ENCODE results near the gene TSEN34.
A peak's percentile ranks its signal among the peaks of the same experiment; 100 is the strongest.
"Not testable (repeated sequence)": the region's sequence is repeated elsewhere in the genome, so short reads cannot be mapped to it uniquely, and the experiment has no call there.

The TSEN34 gene

DNA sequence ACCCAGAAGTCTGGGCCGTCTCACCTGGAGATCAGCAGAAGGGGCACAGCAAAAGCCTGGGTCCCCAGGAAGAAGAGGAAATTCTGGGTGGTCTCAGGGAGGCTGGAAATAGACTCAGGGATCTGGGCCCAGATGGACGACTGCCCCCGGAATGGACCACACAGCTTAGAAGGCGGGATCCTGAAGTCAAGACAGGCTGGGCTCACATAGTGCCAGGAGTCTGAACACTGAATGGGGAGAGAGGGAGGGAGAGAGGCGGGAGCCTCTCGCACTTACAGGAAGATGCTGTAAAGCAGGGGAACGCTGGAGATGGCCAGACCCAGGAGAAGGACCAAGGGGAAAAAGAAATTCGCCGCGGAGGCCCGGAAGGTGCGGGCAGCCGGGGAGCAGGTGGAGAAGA lies 30.3 kb upstream of the TSEN34 start:
- DNase-seq (ENCODE audit: low read depth): no peak

DNA sequence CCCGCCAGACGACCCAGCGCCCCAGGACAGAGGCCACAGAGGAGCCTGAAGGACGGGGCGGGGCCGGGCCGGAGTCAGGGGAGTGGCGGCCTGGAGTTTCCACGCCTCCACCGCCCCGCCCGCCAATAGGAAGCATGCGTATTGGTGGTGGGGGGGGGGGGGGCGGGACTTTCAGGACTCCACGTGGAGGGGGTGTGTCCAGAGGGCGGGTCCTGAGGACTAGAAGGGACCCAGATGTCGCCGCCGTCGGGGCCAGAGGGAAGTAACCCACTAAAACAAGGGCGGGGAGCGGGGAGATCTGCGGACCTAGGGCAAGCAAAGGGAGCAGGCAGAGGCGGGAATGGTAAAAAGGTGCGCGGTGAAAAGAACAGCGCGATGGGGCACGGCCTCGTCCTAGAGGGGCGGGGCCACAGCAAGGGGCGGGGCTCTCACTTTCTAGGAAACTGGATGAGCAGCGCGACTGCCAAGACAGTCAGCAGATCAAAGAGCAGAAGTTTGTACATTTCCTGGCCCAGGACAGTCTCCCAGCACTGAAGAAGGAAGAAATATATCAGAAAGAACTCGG lies 28.8 kb upstream of the TSEN34 start:
- DNase-seq (ENCODE audit: low read depth): peak; percentile 59

DNA sequence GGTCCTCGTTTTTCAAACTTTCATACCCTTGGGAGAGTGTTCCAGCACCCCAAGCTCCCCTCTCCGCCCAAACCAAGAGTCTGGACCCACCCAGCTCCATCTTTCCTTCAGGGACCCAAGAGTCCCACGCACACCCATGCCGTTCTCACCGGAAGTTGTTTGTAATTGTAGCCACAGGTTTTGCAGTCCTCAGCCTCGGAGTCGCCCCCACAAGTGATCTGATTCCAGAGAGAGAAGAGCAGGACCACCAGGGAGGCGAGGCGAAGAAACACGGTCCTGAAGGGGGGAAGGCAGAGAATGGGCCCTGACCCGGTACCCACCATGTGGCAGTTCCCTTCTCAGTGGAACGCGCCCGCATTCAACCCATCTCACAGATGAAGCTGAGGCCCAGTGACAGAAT lies 28.2 kb upstream of the TSEN34 start:
- no peak for DNase-seq (ENCODE audit: low read depth)

DNA sequence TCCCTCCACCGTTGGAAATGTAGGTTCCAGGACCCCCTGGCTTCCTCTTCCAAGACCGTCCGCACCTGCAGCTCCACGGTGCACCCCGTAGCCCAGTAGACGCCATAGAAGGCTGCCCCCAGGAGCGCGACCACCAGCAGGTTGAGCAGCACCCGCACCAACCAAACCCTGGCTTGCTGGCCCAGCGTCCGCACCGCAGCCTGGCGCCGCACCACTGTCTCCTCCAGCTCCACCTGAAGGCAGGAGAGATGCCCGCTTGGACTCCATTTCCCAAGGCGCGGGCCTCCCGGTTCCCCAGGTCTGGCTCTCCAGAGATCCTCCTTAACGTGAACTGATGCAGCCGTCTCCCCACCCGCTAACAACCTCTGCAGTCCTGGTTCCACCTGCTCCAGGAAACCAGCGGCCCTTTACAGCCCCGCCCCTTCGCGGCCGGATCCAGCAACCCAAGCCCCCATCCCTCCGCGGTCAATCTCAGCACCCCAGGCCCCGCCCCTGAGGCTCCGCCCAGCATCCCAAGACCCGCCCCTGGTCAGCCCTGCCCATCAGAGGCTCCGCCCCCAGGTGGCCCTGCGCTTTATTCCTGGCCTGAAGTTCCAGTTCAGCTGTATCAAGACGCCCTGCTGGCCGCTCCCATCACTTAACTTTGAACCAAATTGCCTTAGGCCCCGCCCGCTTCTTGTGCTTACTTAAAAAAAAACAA lies 26.6 kb upstream of the TSEN34 start:
- peak; percentile 58 for DNase-seq (ENCODE audit: low read depth)

DNA sequence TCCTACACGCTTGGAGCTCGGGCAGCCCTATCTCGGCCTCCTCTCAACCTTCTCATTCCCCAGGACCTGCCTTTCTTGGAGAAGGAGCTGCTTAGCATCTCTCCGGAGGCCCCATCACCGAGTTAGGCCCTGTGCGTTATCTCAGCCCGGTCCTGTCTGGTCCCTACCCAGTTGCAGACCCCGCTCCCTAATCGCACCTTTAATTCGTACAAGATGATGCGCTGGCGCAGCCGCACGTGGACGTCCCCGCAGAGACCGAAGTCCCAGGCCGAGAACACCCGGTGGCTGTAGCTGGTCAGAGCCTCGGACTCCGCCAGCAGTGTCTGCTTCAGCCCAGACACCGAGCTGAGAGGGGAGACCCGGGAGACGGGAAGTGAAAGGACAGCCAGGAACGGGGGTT lies 25.9 kb upstream of the TSEN34 start:
- DNase-seq (ENCODE audit: low read depth): no peak

DNA sequence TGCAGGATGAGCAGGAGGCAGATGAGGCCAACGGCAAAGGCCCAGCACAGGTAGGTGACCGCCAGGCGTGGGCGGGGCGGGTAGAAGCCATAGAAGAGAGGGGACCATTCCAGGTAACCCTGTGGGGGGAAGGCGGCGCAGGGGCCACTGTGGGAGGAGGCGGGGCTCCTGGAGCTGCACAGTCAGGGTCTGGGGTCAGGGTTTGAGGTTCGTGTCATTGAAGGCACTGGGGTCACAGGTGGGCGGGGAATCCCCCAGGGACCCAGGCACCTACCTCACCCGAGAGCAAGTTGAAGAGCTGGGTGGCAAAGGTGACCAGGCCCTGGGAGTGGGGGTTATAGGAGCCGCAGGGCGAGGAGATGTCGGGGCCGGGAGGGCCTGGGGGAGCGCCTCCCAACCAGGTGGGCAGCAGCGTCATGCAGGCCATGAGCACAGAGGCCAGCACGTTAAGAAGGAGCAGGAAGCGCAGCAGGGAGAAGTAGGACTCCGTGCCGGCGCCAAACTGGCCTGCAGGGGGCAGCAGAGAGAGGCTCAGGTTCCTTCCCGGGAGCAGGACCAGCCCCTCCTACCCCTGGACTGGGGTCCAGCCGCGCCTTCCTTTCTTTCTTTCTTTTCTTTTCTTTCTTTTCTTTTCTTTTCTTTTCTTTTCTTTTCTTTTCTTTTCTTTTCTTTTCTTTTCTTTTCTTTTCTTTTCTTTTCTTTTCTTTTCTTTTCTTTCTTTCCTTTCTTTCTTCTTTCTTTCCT lies 22.8 kb upstream of the TSEN34 start:
- peak; percentile 89 for DNase-seq (ENCODE audit: low read depth)

DNA sequence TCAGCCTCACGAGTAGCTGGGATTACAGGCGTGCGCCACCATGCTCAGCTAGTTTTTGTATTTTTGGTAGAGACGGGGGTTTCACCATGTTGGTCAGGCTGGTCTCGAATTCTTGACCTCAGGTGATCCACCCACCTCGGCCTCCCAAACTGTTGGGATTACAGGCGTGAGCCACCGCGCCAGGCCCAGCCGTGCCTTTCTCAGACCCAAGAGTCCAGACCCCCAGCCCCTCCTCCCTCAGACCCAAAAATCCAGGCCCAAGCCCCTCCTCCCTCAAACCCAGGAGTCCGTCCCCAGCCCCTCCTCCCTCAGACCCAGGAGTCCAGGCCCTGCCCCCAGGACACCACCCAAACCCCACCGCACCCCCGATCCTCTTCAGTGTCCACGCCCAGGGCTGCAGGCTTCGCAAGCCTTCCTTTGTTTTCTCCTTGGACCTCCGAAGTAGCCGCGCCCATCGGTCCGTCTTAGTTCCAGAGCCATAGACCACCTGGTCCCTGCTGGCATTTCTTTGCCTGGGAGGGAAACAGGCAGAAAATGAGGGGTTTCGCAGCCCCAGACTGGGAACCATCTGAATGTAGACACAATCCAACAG lies 21.9 kb upstream of the TSEN34 start:
- DNase-seq (ENCODE audit: low read depth): no peak

DNA sequence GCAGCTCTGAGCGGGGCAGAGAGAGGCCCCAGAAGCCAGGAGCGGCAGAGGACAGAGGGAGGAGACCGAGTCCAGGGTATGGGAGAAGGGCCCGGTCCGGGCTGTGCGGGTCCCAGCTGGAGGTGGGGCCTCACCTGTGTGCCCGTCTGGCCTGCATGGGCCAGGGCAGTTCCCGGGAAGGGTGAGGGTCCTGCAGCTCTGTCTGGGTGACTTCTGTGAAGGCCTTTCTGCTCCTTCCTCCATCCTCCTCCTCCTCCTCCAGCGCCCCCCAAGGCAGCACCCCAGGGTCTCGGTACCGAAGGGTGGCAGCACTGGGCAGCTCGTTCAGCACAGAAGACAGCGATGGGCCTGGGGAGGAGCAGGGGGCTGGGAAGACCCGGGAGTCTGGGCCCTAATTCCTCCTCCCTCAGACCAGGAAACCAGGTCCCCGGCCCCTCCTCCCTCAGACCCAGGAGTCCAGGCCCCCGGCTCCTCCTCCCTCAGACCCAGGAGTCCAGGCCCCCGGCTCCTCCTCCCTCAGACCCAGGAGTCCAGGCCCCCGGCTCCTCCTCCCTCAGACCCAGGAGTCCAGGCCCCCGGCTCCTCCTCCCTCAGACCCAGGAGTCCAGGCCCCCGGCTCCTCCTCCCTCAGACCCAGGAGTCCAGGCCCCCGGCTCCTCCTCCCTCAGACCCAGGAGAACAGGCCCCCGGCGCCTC lies 19.2 kb upstream of the TSEN34 start:
- not testable (repeated sequence) for DNase-seq (ENCODE audit: low read depth)

DNA sequence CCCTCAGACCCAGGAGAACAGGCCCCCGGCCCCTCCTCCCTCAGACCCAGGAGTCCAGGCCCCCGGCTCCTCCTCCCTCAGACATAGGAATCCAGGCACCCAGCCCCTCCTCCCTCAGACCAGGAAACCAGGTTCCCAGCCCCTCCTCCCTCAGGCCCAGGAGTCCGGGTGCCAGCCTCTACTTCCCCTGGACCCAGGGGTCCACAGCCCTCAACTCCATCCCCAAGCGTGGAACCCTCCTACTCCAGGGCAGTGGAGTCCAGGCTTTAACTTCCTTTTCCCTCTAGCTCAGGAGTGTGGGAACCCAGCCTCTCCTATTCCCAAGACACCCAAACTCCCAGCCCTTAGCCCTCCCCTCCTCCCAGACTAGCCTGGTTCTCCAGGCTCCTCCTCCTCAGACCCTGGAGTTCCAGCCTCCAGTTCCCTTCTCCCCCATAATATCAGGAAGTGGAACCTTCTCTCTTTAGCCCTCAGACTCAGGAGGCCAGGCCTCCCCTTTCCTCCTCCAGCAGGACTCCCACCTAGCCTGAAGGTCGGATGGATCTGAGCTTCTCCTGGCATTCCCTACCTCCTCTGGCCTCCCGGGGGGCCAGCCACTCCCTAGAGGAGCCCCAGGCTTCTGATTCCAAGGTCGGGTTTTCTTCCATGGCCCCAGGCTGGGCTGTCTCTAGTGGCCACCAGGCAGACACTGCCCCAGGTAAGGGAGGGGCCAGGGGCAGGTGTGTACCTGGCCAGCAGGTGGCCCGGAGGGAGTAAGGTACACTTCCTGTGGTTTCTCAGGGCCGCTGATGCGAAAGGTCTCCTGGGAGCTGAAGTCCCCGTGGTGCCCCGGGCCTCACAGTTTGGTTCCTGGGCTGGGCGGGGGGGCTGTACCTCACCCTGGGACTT lies 18.4 kb upstream of the TSEN34 start, which contains the start of gene TMC4:
Gene TMC4 (minus strand): TSS at position 690 of the 888 bp plus-strand sequence. CDS start 43 bp downstream, at position 647.
- DNase-seq (ENCODE audit: low read depth): peak; percentile 33

DNA sequence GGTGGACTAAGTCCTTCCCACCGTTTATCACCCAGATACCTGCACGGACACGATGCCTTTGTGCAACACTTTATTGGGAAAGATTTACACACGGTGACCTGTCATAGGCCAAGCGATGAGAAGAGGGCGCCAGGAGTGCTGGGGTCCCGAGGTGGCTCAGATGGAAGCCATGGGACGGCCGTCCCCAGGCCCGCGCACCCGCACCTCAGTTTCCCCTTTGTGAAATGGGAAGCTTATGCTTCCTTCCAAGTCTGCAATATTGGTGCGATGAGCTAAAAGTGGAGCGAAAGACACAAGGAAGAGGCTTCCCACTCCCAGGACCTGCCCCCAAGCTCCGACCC lies 17.8 kb upstream of the TSEN34 start:
- DNase-seq (ENCODE audit: low read depth): no peak

DNA sequence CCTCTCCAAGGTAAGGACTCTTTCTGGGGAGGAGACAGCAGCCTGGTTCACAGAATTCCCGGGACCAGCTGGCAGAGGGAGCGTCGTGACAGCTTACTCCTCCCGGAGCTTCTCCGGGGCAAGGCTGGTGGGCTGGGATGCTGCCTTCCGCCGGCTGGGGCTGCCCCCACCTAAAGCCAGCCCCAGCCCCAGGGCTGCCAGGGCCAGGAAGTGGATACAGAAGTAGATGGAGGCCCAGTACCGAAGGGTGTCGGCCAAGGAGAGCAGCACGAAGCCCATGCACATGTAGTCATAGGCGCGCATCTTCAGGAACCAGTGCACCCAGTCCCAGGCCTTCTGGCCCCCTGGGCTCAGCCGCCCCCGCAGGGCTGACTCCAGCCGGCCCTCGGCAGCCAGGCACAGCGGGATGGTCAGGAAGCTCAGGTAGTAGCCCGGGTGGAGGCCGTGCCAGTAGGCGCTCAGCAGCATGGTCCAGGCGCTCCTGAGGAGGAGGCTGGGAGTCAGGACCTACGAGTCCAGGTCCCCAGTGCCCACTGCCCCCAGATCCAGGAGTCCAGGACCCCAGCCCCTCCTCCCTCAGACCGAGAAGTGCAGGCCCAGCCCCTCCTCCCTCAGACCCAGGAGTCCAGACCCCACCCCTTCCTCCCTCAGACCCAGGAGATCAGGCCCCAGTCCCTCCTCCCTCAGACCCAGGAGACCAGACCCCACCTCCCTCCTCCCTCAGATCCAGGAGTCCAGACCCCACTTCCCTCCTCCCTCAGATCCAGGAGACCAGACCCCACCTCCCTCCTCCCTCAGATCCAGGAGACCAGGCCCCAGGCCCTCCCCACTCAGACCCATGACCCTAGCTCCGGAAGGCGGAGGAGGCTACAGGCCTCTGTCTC lies 16.9 kb upstream of the TSEN34 start:
- DNase-seq (ENCODE audit: low read depth): no peak

DNA sequence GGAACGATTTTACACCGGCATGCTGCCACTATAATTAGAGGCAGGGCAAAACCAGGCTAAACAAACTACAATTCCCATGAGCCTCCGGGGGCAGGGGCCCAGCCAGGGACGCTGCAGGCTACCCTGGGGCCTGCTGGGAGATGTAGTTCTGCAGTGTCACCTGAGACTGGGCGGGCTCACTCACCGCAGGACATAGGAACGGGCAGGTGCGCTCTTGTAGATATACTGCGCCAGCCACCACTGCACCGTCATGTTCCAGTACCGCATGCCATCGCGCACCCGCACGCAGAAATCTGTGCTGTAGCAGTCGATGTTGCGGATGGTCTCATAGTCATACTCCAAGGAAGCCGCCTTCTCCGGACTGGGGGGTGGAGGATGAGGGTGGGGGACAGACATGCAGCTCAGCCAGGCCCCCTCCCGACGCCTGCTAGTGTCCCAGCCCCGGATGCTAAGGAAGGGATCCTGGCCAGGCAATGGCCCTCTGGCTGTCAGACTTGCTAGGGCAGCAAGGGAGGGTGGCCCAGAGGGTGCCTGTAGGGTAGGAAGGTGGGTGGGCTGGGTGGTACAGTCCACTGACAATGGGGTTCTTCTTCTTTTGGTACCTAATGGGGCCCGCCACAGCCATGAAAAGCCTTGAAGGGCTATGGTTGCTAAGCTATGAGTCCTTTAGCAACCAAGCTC lies 12.4 kb upstream of the TSEN34 start:
- peak; percentile 37 for DNase-seq (ENCODE audit: low read depth)

DNA sequence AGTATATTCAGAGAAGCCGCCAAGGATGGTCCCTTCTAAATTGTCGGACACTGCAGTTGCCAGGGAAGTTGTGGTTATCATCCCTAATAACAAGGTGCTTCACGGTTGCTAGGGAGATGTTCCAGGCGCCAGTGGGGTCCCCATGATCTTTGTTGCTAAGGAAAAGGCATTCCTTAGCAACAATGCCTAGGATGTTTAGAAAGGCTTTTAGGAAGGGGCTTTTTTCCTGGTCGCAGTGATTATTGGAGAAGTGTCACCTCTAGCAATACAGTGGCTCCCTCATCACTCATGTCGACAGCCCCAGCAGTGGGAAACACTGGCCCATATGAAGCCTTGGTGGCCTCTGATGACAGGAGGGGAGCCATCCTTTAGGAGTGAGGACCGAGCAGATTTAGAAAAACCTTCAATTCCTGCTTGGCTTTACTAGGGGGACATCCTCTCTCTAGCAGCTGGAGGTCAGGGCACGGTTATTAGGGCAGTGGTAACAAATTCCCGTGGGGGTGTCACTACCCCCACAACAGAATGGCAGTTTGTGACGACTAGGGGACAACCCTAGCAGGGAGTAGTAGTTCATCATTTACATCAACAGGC lies 11.8 kb upstream of the TSEN34 start:
- no peak for DNase-seq (ENCODE audit: low read depth)

DNA sequence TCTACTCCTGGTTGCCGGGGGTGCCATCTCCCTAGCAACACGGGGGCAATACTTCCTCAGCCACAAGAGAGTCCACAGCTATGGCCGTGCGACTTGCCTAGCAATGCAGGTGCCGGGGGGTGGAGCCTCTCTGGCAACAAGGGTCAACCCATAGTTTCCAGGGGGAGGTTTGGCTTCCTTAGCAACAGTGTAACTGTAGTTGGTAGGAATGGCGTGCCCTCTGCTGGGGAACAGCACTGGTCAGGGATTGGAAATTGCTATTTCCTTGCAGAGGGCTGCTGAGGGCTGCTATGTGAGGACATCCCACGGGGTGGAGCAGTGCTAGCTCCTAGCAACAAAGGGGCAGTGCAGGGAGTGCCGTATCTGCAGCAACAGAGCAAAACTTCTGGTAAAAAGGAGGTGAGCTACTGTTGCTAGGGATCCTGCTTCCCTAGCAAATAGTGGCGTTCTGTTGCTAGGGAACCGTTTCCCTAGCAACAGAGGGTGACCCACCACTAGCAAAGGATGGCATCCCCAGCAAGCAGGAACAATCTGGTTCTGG lies 11.1 kb upstream of the TSEN34 start:
- DNase-seq (ENCODE audit: low read depth): peak; percentile 49

DNA sequence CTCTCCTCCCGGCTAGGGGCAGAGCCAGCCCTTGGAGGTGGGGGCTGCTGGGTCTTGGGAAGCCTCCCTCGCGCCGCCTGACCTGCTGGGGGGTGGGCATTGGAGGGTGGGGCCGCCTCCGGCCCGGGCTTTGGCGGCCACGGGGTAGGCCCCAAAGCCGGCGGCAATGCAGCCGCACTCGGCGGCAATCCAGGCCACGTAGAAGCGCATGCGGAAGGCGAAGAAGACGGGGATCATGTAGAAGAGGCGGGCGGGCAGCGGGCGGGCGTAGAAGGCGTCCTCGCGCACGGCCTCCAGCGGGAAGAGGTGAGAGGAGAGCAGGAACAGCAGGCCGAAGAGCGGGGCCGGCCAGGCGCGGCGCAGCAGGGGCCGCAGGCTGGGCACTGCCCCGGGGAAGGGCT lies 10.4 kb upstream of the TSEN34 start:
- DNase-seq (ENCODE audit: low read depth): no peak

DNA sequence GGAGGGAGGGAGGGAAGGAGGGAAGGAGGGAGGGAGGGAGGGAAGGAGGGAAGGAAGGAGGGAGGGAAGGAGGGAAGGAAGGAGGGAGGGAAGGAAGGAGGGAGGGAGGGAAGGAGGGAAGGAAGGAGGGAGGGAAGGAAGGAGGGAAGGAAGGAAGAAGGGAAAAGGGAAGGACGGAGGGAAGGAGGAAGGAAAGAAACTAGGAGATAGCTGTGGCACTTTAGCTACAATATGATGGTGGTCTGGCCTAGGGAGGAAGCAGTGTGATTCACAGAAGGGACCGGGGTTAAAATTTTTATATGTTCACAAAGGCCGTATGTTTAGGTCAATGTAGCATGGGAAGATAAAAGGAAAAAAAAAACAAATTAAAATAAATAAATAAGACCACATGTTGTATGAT lies 9.2 kb upstream of the TSEN34 start:
- DNase-seq (ENCODE audit: low read depth): not testable (repeated sequence)

DNA sequence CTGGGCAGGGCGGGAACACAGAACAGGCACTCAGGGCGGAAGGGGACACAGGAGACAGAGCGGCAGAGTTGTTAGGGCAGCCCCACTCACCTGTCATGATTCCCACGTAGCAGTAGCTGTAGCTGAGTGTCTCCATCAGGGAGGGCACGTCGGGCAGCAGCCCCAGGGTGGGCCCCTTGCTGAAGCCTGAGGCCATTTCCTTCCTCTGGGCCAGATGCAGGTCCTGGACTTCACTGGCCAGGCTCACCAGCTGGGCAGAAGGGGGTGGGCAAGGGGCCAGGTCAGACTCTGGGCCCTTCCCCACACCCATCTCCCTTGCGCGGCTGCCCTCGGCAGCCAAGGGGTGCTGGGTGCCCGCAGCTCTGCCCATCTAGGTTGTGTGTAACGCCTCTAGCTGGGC lies 7.7 kb upstream of the TSEN34 start:
- DNase-seq (ENCODE audit: low read depth): no peak

DNA sequence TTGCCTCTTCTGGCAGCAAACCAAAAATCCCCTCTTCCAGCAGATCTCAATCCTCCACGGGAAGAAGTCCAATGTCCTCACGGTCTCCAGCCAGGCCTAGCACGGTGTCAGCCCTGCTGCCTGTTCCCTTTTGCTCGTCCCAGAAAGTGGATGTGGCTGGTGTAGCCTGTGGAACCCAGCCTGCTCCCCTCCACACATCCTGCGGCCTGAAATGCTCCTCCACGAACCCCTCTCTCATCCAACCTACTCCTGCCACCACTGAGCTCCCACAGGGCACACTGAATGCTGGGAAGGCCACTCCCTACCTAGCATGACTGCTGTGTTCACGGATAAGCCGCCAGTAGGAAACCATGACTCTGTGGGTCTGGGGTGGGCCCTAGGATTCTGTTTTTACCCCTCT lies 4.8 kb upstream of the TSEN34 start:
- DNase-seq (ENCODE audit: low read depth): no peak

DNA sequence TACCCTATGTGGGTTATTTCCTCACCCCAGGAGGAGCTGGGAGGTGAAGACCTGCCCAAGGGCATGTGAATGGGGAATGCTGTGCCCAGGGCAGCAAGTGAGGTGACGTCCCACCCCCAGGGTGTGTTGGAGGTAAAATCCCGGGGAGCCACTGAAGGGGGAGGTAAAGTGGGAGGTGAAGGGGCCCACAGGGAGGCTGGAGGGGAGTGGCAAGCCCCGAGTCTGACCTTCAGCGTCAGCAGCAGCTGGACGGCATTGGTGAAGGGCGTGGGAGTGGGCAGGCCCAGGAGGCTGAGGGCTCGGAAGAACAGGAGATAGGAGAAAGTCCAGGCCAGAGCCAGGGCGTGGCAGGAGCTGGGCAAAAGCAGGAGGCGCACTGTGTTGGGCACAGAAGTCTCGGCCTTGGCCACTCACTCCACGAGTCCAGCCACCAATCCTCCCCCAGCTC lies 4.2 kb upstream of the TSEN34 start:
- no peak for DNase-seq (ENCODE audit: low read depth)
